ENCODE results near the gene GSE1. TPM values are rescaled to one million over a fixed set of nuclear protein-coding genes. Genes with fewer than 3 reads are reported as not detected.

The GSE1 gene
- total RNA-seq, 4 donors from 2014 or later: 45.1 to 89.3 (median 71.3) TPM

GRCh38 chr16:85660843-85661739, 48.0 kb downstream of the GSE1 start:
- H3K4me1 ChIP-seq: peaks cover 21 to 23% of the 10 kb centered on the region in 2 donors
- H3K27ac ChIP-seq: no peak overlapping the region
- no peaks in the 10 kb centered on the region for H3K27me3 ChIP-seq
- TF ChIP-seq POLR2A (IDR thresholded peaks at IDR 0.05) (no peak), CTCF (IDR thresholded peaks at IDR 0.05 in 4 of 5, conservative IDR thresholded peaks at IDR 0.05 in 1 of 5) (no peak)
- ATAC-seq (no peak), DNase-seq (no peak)
- H3K36me3 ChIP-seq: peaks cover 0 to 75% of the 10 kb centered on the region in 2 donors
- intact Hi-C loops (cut with DNase I; ENCODE audit: low total_unique reads): no loop called here
- in situ Hi-C loops (cut with MboI; ENCODE audit: low sequenced_read_pairs in 4 of 4): loop anchor here in 1 of 4 donors (10.0 kb wide), 1 partner anchor 54 kb away; no protein-coding TSS in a partner anchor
- H3K4me3 ChIP-seq: no peak overlapping the region
- no peaks in the 10 kb centered on the region for H3K9me3 ChIP-seq

GRCh38 chr16:85661740-85662481, 48.8 kb downstream of the GSE1 start:
- TF ChIP-seq POLR2A (IDR thresholded peaks at IDR 0.05) (no peak), CTCF (IDR thresholded peaks at IDR 0.05 in 4 of 5, conservative IDR thresholded peaks at IDR 0.05 in 1 of 5) (no peak)
- in situ Hi-C loops (cut with MboI; ENCODE audit: low sequenced_read_pairs in 4 of 4): loop anchor here in 1 of 4 donors (10.0 kb wide), 1 partner anchor 53 kb away; no protein-coding TSS in a partner anchor
- Histone ChIP-seq H3K9me3 (no peaks in the 10 kb centered on the region), H3K4me3 (no peak overlapping the region), H3K4me1 (peaks cover 21 to 22% of the 10 kb centered on the region in 2 donors), H3K27ac (no peak overlapping the region), H3K36me3 (peaks cover 0 to 77% of the 10 kb centered on the region in 2 donors), H3K27me3 (no peaks in the 10 kb centered on the region)
- no peak for DNase-seq
- intact Hi-C loops (cut with DNase I; ENCODE audit: low total_unique reads): no loop called here
- no peak for ATAC-seq

GRCh38 chr16:85662482-85662812, 49.3 kb downstream of the GSE1 start:
- ATAC-seq (no peak), DNase-seq (no peak)
- H3K27me3 ChIP-seq: no peaks in the 10 kb centered on the region
- intact Hi-C loops (cut with DNase I; ENCODE audit: low total_unique reads) (no loop called here), in situ Hi-C loops (cut with MboI; ENCODE audit: low sequenced_read_pairs in 4 of 4) (loop anchor here in 1 of 4 donors (10.0 kb wide), 1 partner anchor 52 kb away; no protein-coding TSS in a partner anchor)
- peaks cover 0 to 77% of the 10 kb centered on the region in 2 donors for H3K36me3 ChIP-seq
- TF ChIP-seq POLR2A (IDR thresholded peaks at IDR 0.05) (no peak), CTCF (IDR thresholded peaks at IDR 0.05 in 4 of 5, conservative IDR thresholded peaks at IDR 0.05 in 1 of 5) (no peak)
- H3K27ac ChIP-seq: no peak overlapping the region
- no peak overlapping the region for H3K4me3 ChIP-seq
- H3K9me3 ChIP-seq: no peaks in the 10 kb centered on the region
- peaks cover 17 to 21% of the 10 kb centered on the region in 2 donors for H3K4me1 ChIP-seq

- TF ChIP-seq POLR2A (IDR thresholded peaks at IDR 0.05) (no peak), CTCF (IDR thresholded peaks at IDR 0.05 in 4 of 5, conservative IDR thresholded peaks at IDR 0.05 in 1 of 5) (no peak)
- no peak for DNase-seq
- intact Hi-C loops (cut with DNase I; ENCODE audit: low total_unique reads) (no loop called here), in situ Hi-C loops (cut with MboI; ENCODE audit: low sequenced_read_pairs in 4 of 4) (loop anchor here in 1 of 4 donors (10.0 kb wide), 1 partner anchor 52 kb away; no protein-coding TSS in a partner anchor)
- H3K36me3 ChIP-seq: peaks cover 0 to 75% of the 10 kb centered on the region in 2 donors
- no peak for ATAC-seq
- no peak overlapping the region for H3K4me3 ChIP-seq
- H3K27me3 ChIP-seq: no peaks in the 10 kb centered on the region
- H3K9me3 ChIP-seq: no peaks in the 10 kb centered on the region
- H3K27ac ChIP-seq: peak overlapping the region; percentile 24 to 54 (median 40)
- H3K4me1 ChIP-seq: peaks cover 17 to 21% of the 10 kb centered on the region in 2 donors
Measured at GRCh38 chr16:85662976-85663830, 50.1 kb downstream of the GSE1 start.

Measured in gastrocnemius medialis (tissue), 4 donors.